Endothelial cell of umbilical vein (primary cell): ENCODE measurements around the gene EFCC1. TPM values are rescaled to one million over a fixed set of nuclear protein-coding genes. Genes with fewer than 3 reads are reported as not detected.

ENCODE experiments used
- BruUV-seq: library from RNA; stranded (reverse); fragments of 400-500 nt; replicated peaks from 2 replicates; lab custom pipeline; 2021; lab: Mats Ljungman, UMichigan
- CTCF ChIA-PET: fragments of 300-600, 350-600 bp; sonication (Branson Sonifier 250); formaldehyde crosslinking; loops from one replicate; lab custom pipeline; 2021; ENCODE audit warnings: antibody characterized with exemption, inconsistent platforms; lab: Charles Lee
- POLR2A ChIA-PET: fragments of 300-600, 350-600 bp; sonication (Branson Sonifier 250); formaldehyde crosslinking; loops from one replicate; lab custom pipeline; 2021; ENCODE audit warnings: antibody characterized with exemption, inconsistent platforms; lab: Charles Lee
- DNase-seq: peaks from one replicate; pipeline ENCODE4 v3.0.0-alpha.2; 2011; ENCODE audit warnings: low read depth, low spot score
- FAIRE-seq: peaks from 2 replicates; lab custom pipeline; 2011; peaks lifted over from hg19 to GRCh38; lab: Jason Lieb, UNC
- H2AFZ ChIP-seq: 2 replicates; pipeline ENCODE4 v1.6.0; 2012; ENCODE audit warnings: low read depth, low read length, control low read depth, inconsistent platforms
- H3K27ac ChIP-seq: 2 replicates; pipeline ENCODE4 v1.5.1; 2011; ENCODE audit warnings: low read depth, mild to moderate bottlenecking, control low read depth, low read length, moderate library complexity; ENCODE audit not compliant: insufficient read depth
- H3K27me3 ChIP-seq, 2 experiments: 2 replicates each; pipeline versions ENCODE4 v1.6.0 to v1.6.1; 2011; ENCODE audit warnings: low read length in 2 of 2, mixed read lengths in 1 of 2; ENCODE audit not compliant: control insufficient read depth in 2 of 2, insufficient read depth in 2 of 2
- H3K36me3 ChIP-seq, 2 experiments: 2 replicates in 1 of 2; 3 replicates in 1 of 2; pipeline ENCODE4 v1.5.1; 2011; ENCODE audit warnings: low read length in 2 of 2, mild to moderate bottlenecking in 1 of 2, moderate library complexity in 1 of 2; ENCODE audit not compliant: control insufficient read depth in 2 of 2, insufficient read depth in 2 of 2; ENCODE audit errors: extremely low read depth in 1 of 2
- H3K4me1 ChIP-seq: 3 replicates; pipeline ENCODE4 v1.5.1; 2011; ENCODE audit warnings: mild to moderate bottlenecking, low read length; ENCODE audit not compliant: control insufficient read depth, insufficient read depth; ENCODE audit errors: extremely low read depth
- H3K4me2 ChIP-seq: 2 replicates; pipeline ENCODE4 v1.6.1; 2011; ENCODE audit warnings: low read length, control low read depth, mixed read lengths; ENCODE audit not compliant: insufficient read depth
- H3K4me3 ChIP-seq, 3 experiments: fragments of 200-600 bp in 1 of 3; sonication (generic), shearing (Covaris generic) in 1 of 3; replicated peaks in 1 of 3; 2 replicates each; pipeline ENCODE4 v1.5.1; 2011 to 2016; ENCODE audit warnings: control low read depth in 3 of 3, low read length in 3 of 3, mild to moderate bottlenecking in 2 of 3, inconsistent platforms in 1 of 3, low read depth in 1 of 3, moderate library complexity in 1 of 3; ENCODE audit not compliant: insufficient read depth in 1 of 3
- H3K79me2 ChIP-seq: 2 replicates; pipeline ENCODE4 v1.6.0; 2012; ENCODE audit warnings: low read length, inconsistent platforms; ENCODE audit not compliant: control insufficient read depth, insufficient read depth
- H3K9ac ChIP-seq: replicated peaks from 2 replicates; pipeline ENCODE3; 2011; ENCODE audit warnings: low read length, control low read depth; ENCODE audit not compliant: insufficient read depth; ENCODE audit errors: extremely low read depth
- H3K9me1 ChIP-seq: replicated peaks from 3 replicates; pipeline ENCODE4 v1.6.0; 2011; ENCODE audit warnings: mild to moderate bottlenecking, low read length; ENCODE audit not compliant: control insufficient read depth, insufficient read depth; ENCODE audit errors: extremely low read depth
- H3K9me3 ChIP-seq: replicated peaks from 2 replicates; pipeline ENCODE4 v1.5.1; 2012; ENCODE audit warnings: low read length, inconsistent platforms; ENCODE audit not compliant: control insufficient read depth, insufficient read depth
- H4K20me1 ChIP-seq: replicated peaks from 2 replicates; pipeline ENCODE3; 2011; ENCODE audit warnings: mild to moderate bottlenecking, low read length; ENCODE audit not compliant: control insufficient read depth, insufficient read depth; ENCODE audit errors: extremely low read depth
- GATA2 ChIP-seq: IDR thresholded peaks from 2 replicates; pipeline ENCODE4 v1.7.0; 2011; ENCODE audit warnings: low read depth, mild to moderate bottlenecking, moderate library complexity, mixed read lengths, low read length; ENCODE audit not compliant: insufficient read length, insufficient read depth
- MAX ChIP-seq: IDR thresholded peaks from 2 replicates; pipeline ENCODE4 v1.6.1; 2011; ENCODE audit not compliant: insufficient read depth, insufficient read length
- POLR2AphosphoS5 ChIP-seq: IDR thresholded peaks from 2 replicates; pipeline ENCODE4 v1.6.1; 2012; ENCODE audit warnings: low read depth, mild to moderate bottlenecking, control low read depth, low read length, moderate library complexity; ENCODE audit not compliant: insufficient read depth
- dilution Hi-C: fragments of 300-500 bp; cut with MboI; formaldehyde crosslinking; loops from one replicate; pipeline ENCODE4 v1.15.0; 2019; ENCODE audit warnings: low sequenced_read_pairs; ENCODE audit not compliant: extremely low pct_ligation_motif_present
- intact Hi-C: fragments of 100-400 bp; cut with micrococcal nuclease; formaldehyde crosslinking; loops from one replicate; pipeline ENCODE4 v1.10.0; 2022
- polyA plus RNA-seq, 4 experiments: library from polyadenylated mRNA; depleted of rRNA in 3 of 4; stranded (reverse) in 3 of 4; unstranded in 1 of 4; fragments of >200 nt; gene quantifications; 2 replicates each; pipeline versions ENCODE4 v1.2.1 to v1.2.3, GENCODE V29; 2011 to 2012; ENCODE audit warnings: missing spikeins in 1 of 4
- total RNA-seq: library from RNA; stranded (reverse); gene quantifications from 2 replicates; pipeline ENCODE4 v1.2.3, GENCODE V29; 2021

Gene EFCC1
- total and polyA plus RNA-seq, 2 donors (not counting 3 experiments of a cell fraction or from before 2014, with no cell fraction given) = 0.73 to 1.3 TPM

- no peaks in the 10 kb centered on the region for H3K36me3 ChIP-seq
- dilution Hi-C loops (no loop called here), intact Hi-C loops (loop anchor here (1.0 kb wide), 4 partner anchors 68 to 193 kb away; partner anchors contain the start of gene ISY1)
- no peak overlapping the region for H3K9ac ChIP-seq
- H3K79me2 ChIP-seq = no peaks in the 10 kb centered on the region
- no peak overlapping the region for H3K27ac ChIP-seq
- no peaks in the 10 kb centered on the region for H4K20me1 ChIP-seq
- no peak for TF ChIP-seq GATA2
- DNase-seq (peak; percentile 73), FAIRE-seq (no peak)
- H3K4me1 ChIP-seq = peaks cover 15% of the 10 kb centered on the region
- H3K9me1 ChIP-seq = no peaks in the 10 kb centered on the region
- H3K9me3 ChIP-seq = no peaks in the 10 kb centered on the region
- no peaks in the 10 kb centered on the region for H3K27me3 ChIP-seq
- no peak overlapping the region for H3K4me3 ChIP-seq
- POLR2A ChIA-PET = no interaction called here
- no TSS peak for BruUV-seq
- H2AFZ ChIP-seq = no peak overlapping the region
- CTCF ChIA-PET = interaction anchor here (1.1 to 6.1 kb wide), 17 partner anchors 10 to 372 kb away, joined by 3 to 121 read pairs (median 13); partner anchors contain the start of gene RAB43
- H3K4me2 ChIP-seq = no peak overlapping the region
These were observed 51.6 kb downstream of the EFCC1 start for GRCh38 chr3:129052675-129053074.

- peak; percentile 93 for DNase-seq
- H3K4me1 ChIP-seq = peaks cover 15% of the 10 kb centered on the region
- no peak overlapping the region for H3K4me3 ChIP-seq
- peak overlapping the region; percentile 16 for H2AFZ ChIP-seq
- no peaks in the 10 kb centered on the region for H3K27me3 ChIP-seq
- H3K9me3 ChIP-seq = no peaks in the 10 kb centered on the region
- POLR2A ChIA-PET = no interaction called here
- CTCF ChIA-PET = interaction anchor here (1.3 to 6.1 kb wide), 6 partner anchors 12 to 191 kb away, joined by 3 to 121 read pairs (median 37); no protein-coding TSS in a partner anchor
- no peaks in the 10 kb centered on the region for H4K20me1 ChIP-seq
- H3K36me3 ChIP-seq = no peaks in the 10 kb centered on the region
- no peaks in the 10 kb centered on the region for H3K9me1 ChIP-seq
- dilution Hi-C loops = no loop called here
- no peak overlapping the region for H3K4me2 ChIP-seq
- TF ChIP-seq GATA2 = peak; percentile 50
- TF ChIP-seq POLR2AphosphoS5 = peak; percentile 71
- TF ChIP-seq MAX = no peak
- no peak overlapping the region for H3K27ac ChIP-seq
- intact Hi-C loops = loop anchor here (1.0 kb wide), 1 partner anchor 27 kb away; no protein-coding TSS in a partner anchor
- H3K79me2 ChIP-seq = no peaks in the 10 kb centered on the region
- BruUV-seq = no TSS peak
- FAIRE-seq = peak; percentile 86
- H3K9ac ChIP-seq = no peak overlapping the region
These were observed 53.6 kb downstream of the EFCC1 start for GRCh38 chr3:129054605-129055104.
